Tibial nerve (tissue), 4 donors: Measurements from ENCODE around the gene ANKRD34C. TPM values are rescaled to one million over a fixed set of nuclear protein-coding genes. Genes with fewer than 3 reads are reported as not detected.

Experiments
- DNase-seq, 2 donors: peaks; one replicate each; pipeline ENCODE4 v3.0.0-alpha.2; 2019; ENCODE audit warnings: low spot score in 2 of 2
- H3K27ac ChIP-seq, 4 donors: fragments of 200-600 bp; sonication (generic) in 3 of 4; one replicate each; pipeline ENCODE4 v1.5.1; 2017 to 2019; ENCODE audit warnings: mild to moderate bottlenecking in 1 of 4
- H3K27me3 ChIP-seq, 2 donors: fragments of 200-600 bp; sonication (generic) in 1 of 2; one replicate each; pipeline versions ENCODE4 v1.5.1 to v1.6.0; 2017 to 2019
- H3K36me3 ChIP-seq, 3 donors: fragments of 200-600 bp; sonication (generic); one replicate each; pipeline ENCODE4 v1.5.1; 2018 to 2019
- H3K4me1 ChIP-seq, 4 donors: fragments of 200-600 bp; sonication (generic) in 3 of 4; one replicate each; pipeline ENCODE4 v1.5.1; 2017 to 2019
- H3K4me3 ChIP-seq, 4 donors: fragments of 200-600 bp; sonication (generic) in 3 of 4; one replicate each; pipeline ENCODE4 v1.5.1; 2017 to 2019; ENCODE audit warnings: mild to moderate bottlenecking in 1 of 4, moderate library complexity in 1 of 4
- H3K9me3 ChIP-seq, 4 donors: fragments of 200-600 bp; sonication (generic) in 3 of 4; one replicate each; pipeline ENCODE4 v1.5.1; 2017 to 2019
- CTCF ChIP-seq, 5 experiments: fragments of 200-600 bp in 3 of 5; fragments of 450-650 bp in 2 of 5; sonication (generic) in 3 of 5; IDR thresholded peaks; one replicate each; pipeline ENCODE4 v1.5.1; 2016 to 2019; ENCODE audit warnings: antibody characterized with exemption in 5 of 5, mild to moderate bottlenecking in 3 of 5, moderate library complexity in 2 of 5
- EP300 ChIP-seq, 2 donors: sonication (generic); formaldehyde crosslinking; IDR thresholded peaks; one replicate each; pipeline ENCODE4 v1.6.1; 2017; ENCODE audit warnings: antibody characterized with exemption in 2 of 2, mild to moderate bottlenecking in 1 of 2
- POLR2A ChIP-seq, 2 donors: fragments of 450-650 bp; IDR thresholded peaks; one replicate each; pipeline ENCODE4 v1.6.1; 2017; ENCODE audit warnings: antibody characterized with exemption in 2 of 2, mild to moderate bottlenecking in 2 of 2, moderate library complexity in 2 of 2
- WGBS, 2 donors: methylation state at CpG; one replicate each; pipeline ENCODE4 v1.1.5; 2018; 5-methylcytosine and 5-hydroxymethylcytosine counted together
- total RNA-seq, 4 donors: library from RNA; depleted of rRNA; stranded (reverse); fragments of >200 nt; gene quantifications; one replicate each; pipeline ENCODE4 v1.1.0, GENCODE V29; 2016

The ANKRD34C gene
- total RNA-seq: not detected

GRCh38 chr15:79282371-79283251 is at the start of gene ANKRD34C:
Gene ANKRD34C, plus strand, starts transcription at chr15:79282722. Its CDS starts 10,563 bp downstream, at chr15:79293285.
- Histone ChIP-seq H3K36me3 (no peaks in the 10 kb centered on the region), H3K27me3 (peaks cover 0 to 39% of the 10 kb centered on the region in 2 donors), H3K27ac (no peak within 1 kb of the TSS), H3K9me3 (peaks cover 0 to 13% (median 0%) of the 10 kb centered on the region in 4 donors), H3K4me3 (no peak within 1 kb of the TSS), H3K4me1 (peaks cover 0 to 8% (median 0%) of the 10 kb centered on the region in 4 donors)
- TF ChIP-seq POLR2A (IDR thresholded peaks at IDR 0.05) (no peak), CTCF (IDR thresholded peaks at IDR 0.05) (no peak), EP300 (IDR thresholded peaks at IDR 0.05) (no peak)
- no peak for DNase-seq
- WGBS, 2 donors: 10 to 12% methylated on average over 53 to 55 of the region's 56 CpGs

- Histone ChIP-seq H3K27me3 (no peaks in the 10 kb centered on the region), H3K36me3 (no peaks in the 10 kb centered on the region), H3K4me3 (no peak overlapping the region), H3K4me1 (no peaks in the 10 kb centered on the region), H3K9me3 (peaks cover 0 to 21% (median 0%) of the 10 kb centered on the region in 4 donors), H3K27ac (no peak overlapping the region)
- DNase-seq: no peak
- no peak for TF ChIP-seq EP300 (IDR thresholded peaks at IDR 0.05)
- no peak for TF ChIP-seq POLR2A (IDR thresholded peaks at IDR 0.05)
- no peak for TF ChIP-seq CTCF (IDR thresholded peaks at IDR 0.05)
- 72 to 79% methylated on average over 6 of the region's 6 CpGs for whole genome bisulfite sequencing, 2 donors
Measured at GRCh38 chr15:79233236-79233635, 49.3 kb upstream of the ANKRD34C start.

GRCh38 chr15:79240036-79240435 is 42.5 kb upstream of the ANKRD34C start:
- Histone ChIP-seq H3K9me3 (no peaks in the 10 kb centered on the region), H3K27me3 (no peaks in the 10 kb centered on the region), H3K27ac (no peak overlapping the region), H3K36me3 (no peaks in the 10 kb centered on the region), H3K4me3 (no peak overlapping the region), H3K4me1 (no peaks in the 10 kb centered on the region)
- no peak for DNase-seq
- TF ChIP-seq CTCF (IDR thresholded peaks at IDR 0.05) (no peak), EP300 (IDR thresholded peaks at IDR 0.05) (no peak)
- WGBS, 2 donors: 75% methylated on average over 3 of the region's 3 CpGs

GRCh38 chr15:79243723-79244122 is 38.8 kb upstream of the ANKRD34C start:
- no peak overlapping the region for H3K4me3 ChIP-seq
- 52 to 67% methylated on average over 11 of the region's 11 CpGs for WGBS, 2 donors
- no peaks in the 10 kb centered on the region for H3K36me3 ChIP-seq
- H3K27me3 ChIP-seq: no peaks in the 10 kb centered on the region
- no peak for DNase-seq
- H3K4me1 ChIP-seq: no peaks in the 10 kb centered on the region
- H3K9me3 ChIP-seq: no peaks in the 10 kb centered on the region
- TF ChIP-seq CTCF (IDR thresholded peaks at IDR 0.05): no peak
- no peak for TF ChIP-seq EP300 (IDR thresholded peaks at IDR 0.05)
- no peak for TF ChIP-seq POLR2A (IDR thresholded peaks at IDR 0.05)
- no peak overlapping the region for H3K27ac ChIP-seq

- H3K9me3 ChIP-seq: no peaks in the 10 kb centered on the region
- H3K4me3 ChIP-seq: no peak overlapping the region
- DNase-seq: no peak
- H3K4me1 ChIP-seq: no peaks in the 10 kb centered on the region
- 70 to 85% methylated on average over 5 of the region's 5 CpGs for WGBS, 2 donors
- H3K27ac ChIP-seq: no peak overlapping the region
- no peaks in the 10 kb centered on the region for H3K36me3 ChIP-seq
- no peaks in the 10 kb centered on the region for H3K27me3 ChIP-seq
- TF ChIP-seq EP300 (IDR thresholded peaks at IDR 0.05): no peak
- TF ChIP-seq POLR2A (IDR thresholded peaks at IDR 0.05): no peak
- no peak for TF ChIP-seq CTCF (IDR thresholded peaks at IDR 0.05)
Measured at GRCh38 chr15:79244876-79245275, 37.6 kb upstream of the ANKRD34C start.
